ENCODE measurements around the gene DLD.
A peak's percentile ranks its signal among the peaks of the same experiment; 100 is the strongest.
"Not testable (repeated sequence)": the region's sequence is repeated elsewhere in the genome, so short reads cannot be mapped to it uniquely, and the experiment has no call there.

Gene DLD

GRCh38 chr7:107890962-107891635 lies at the start of gene DLD:
Gene DLD (plus strand): TSS chr7:107891183. CDS start chr7:107891251, 68 bp downstream.
- peak; percentile 90 for DNase-seq (ENCODE audit: low spot score)

GRCh38 chr7:107842213-107842612 lies 48.8 kb upstream of the DLD start:
- no peak for DNase-seq (ENCODE audit: low spot score)

DNA sequence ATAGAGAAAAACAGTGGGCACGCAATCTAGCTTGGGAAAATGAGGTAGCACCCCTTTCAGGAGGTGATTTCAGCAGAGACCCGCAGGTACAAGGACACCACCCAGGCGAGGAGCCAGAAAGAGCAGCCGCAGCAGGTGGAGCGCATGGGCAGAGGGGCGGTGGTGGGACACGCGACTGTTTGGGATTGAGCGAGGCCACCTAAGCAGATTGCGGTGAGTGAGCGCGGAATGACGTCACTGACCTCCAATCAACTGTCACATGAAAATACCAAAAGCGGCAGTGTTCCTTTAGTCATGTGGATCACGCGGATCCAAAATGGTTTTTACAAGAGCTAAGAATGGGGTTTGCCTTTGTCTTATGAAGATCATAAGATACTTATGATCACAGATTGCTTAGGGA lies 47.8 kb upstream of the DLD start:
- DNase-seq (ENCODE audit: low spot score): no peak

- no peak for DNase-seq (ENCODE audit: low spot score)
These were observed 44.7 kb upstream of the DLD start for GRCh38 chr7:107846324-107846723.

DNA sequence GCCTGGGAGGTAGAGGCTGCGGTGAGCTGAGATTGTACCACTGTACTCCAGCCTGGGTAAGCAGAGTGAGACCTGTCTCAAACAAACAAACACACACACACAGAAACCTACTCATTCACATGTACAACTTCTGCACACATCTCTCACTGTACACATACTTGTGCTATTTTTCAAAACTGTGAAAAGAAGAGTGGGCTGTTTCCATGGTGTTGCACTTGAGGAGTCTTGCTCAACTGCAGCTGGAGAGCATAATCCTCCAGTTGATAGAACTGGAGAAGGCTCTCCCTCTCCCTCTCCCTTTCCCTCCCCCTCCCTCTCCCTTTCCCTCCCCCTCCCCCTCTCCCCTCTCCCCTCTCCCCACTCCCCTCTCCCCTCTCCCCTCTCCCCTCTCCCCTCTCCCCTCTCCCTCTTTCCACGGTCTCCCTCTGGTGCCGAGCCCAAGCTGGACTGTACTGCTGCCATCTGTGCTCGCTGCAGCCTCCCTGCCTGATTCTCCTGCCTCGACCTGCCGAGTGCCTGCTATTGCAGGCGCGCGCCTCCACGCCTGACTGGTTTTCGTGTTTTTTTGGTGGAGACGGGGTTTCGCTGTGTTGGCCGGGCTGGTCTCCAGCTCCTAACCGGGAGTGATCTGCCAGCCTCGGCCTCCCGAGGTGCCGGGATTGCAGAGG lies 43.7 kb upstream of the DLD start:
- DNase-seq (ENCODE audit: low spot score): no peak

GRCh38 chr7:107847836-107848175 lies 43.2 kb upstream of the DLD start:
- DNase-seq (ENCODE audit: low spot score): not testable (repeated sequence)

- DNase-seq (ENCODE audit: low spot score): not testable (repeated sequence)
These were observed 42.8 kb upstream of the DLD start for GRCh38 chr7:107848211-107848610.

- DNase-seq (ENCODE audit: low spot score): no peak
These were observed 40.8 kb upstream of the DLD start for GRCh38 chr7:107850216-107850615.

GRCh38 chr7:107850643-107851042 lies 40.3 kb upstream of the DLD start:
- DNase-seq (ENCODE audit: low spot score): no peak

- no peak for DNase-seq (ENCODE audit: low spot score)
These were observed 36.5 kb upstream of the DLD start for GRCh38 chr7:107854454-107854853.

GRCh38 chr7:107854989-107855388 lies 36.0 kb upstream of the DLD start:
- DNase-seq (ENCODE audit: low spot score): no peak

DNA sequence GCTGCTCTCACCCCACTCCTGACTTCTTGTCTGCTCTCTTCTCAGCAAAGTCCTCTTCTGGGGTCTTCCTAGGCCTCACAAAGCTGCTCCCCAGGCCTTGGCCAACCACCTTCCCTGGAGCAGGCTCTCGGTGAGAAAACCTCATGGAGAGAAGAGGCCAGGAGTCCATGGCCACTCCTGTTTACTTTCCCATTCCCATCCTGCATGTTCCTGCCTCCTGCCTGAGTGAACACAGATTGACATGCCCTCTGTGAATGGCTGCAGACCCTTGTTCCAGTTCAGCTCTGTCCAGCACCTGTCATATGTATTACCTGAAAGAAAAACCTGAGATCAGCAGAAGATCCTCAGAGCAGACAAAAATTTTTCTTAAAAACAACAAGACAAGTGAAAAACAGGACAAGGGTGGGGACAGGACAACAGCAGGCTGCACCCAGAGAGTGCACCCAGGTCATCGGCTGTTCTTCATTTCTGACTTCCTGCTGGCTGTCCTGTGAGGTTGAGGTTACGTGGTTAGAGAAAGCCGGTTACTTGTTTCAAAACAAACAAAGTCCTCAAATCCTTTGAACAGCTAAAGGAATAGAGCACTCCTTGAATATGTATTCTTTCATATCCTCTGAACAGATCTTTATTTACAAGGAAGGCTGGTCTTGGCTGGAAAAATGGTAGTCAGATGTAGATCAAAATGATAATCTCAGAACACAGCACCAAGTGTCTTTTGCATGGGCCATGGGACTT lies 34.0 kb upstream of the DLD start:
- peak; percentile 35 for DNase-seq (ENCODE audit: low spot score)

DNA sequence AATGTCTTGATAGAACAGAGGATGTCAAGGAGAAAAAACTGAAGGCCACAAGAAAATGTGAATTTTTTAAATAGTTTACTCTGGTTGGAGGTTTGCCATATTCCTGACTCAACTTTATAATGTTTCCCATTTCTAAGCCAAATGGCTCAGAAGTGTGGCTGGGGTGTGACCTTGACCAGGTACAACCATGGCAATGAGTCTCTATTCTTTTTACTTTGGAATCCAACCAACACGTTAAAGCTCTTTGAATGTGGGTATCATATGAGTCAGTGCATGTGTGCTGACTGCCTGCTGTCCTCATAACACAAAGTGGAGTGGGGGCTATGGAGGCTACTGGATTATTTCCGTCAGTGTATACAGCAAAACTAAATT lies 33.5 kb upstream of the DLD start:
- no peak for DNase-seq (ENCODE audit: low spot score)

- DNase-seq (ENCODE audit: low spot score): no peak
These were observed 32.7 kb upstream of the DLD start for GRCh38 chr7:107858280-107858679.

DNA sequence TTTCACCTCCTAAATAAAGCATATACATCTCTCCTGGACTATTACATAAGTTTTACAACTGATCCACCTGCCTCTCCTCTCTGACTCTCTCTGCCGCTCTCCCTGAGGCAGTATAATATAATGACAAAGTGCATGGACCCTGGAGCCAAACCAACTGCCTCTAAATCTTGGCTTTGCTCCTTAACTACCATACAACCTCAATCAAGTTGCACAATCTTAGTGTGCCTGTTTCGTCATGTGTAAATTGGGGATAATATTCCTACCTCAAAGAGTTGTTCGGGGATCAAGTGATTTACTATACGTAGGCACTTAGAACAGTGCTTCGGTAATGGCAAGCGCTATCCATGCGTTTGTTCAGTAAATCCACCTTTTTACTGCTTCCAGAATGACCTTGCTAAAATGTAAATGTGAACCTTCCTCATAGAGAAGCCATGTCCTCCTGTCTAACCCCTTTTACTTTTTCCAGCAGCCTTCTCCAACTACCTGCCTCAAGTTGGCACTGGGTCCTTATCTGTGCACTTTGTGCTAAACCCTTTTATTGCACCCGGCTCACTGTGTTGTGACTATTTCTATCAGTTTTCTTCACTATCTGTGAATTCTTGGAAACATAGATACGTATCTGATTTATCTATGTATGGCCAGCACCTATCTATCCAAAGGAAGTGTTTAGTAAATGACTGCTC lies 30.6 kb upstream of the DLD start:
- DNase-seq (ENCODE audit: low spot score): no peak

DNA sequence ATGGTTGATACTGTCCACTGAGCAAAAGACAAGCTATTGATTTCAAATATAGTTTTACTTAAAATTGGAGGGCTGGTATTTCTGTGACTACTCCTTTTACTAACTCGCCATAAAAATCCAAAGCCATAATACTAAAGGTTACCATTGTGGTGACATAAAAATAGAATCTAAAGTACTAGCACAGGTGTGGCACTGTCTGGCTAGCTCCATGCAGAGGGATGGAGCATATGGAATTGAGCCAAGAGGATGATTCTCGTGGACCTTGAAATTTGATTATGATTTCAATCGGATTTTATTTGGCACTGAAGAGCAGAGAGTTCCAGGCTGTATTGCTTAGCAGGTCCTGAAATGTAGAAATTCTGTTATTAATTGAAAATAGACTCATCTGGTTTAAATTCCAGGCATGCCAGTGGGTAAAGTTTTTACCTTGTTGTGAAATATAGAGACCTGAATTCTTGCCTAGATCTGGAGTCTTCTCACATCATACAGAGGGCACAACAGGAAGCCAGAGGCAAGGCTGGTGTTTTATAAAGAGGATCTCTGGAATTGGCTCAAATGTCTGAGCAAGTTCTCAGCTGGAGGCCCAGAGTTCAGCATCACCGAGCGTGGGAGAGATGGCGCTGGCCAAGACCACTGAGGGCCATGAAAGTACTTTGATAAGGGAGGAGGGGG lies 29.9 kb upstream of the DLD start:
- DNase-seq (ENCODE audit: low spot score): no peak

DNA sequence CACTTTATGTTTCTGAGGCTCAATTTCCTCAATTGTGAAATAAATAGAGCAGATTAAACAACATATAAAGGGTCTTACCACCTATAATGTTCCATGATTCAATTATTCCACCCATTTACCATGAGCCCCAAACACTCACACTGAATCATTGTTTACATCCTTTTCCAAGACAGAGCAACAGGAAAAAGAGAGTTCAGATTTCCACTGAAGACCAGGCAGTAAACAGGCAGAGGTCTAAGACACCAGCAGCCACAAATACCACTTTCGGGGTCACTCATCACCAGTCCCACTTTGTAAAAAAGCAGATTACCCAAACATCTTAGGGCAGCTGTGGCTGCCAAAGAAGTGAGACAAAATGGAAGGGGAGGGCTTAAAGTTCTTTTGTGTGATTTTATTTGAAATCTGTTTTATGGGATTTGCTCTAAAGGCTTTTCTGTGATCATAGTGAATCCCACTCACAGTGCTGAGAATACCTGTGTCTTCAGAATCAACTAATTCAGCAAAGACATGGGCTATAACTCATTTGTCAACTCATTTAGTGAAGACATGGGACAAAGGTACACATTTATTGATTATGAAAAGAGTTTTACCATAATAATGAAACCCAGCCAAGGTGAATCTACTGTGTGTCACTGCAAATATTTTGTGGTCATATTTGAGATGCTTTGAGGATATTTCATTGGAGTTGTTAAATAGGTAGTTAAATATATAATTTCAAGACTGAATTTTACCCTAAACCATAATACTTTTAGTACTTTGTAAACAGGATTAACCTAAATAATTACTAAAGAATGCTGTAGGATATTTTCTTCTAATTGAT lies 24.8 kb upstream of the DLD start:
- DNase-seq (ENCODE audit: low spot score): no peak

DNA sequence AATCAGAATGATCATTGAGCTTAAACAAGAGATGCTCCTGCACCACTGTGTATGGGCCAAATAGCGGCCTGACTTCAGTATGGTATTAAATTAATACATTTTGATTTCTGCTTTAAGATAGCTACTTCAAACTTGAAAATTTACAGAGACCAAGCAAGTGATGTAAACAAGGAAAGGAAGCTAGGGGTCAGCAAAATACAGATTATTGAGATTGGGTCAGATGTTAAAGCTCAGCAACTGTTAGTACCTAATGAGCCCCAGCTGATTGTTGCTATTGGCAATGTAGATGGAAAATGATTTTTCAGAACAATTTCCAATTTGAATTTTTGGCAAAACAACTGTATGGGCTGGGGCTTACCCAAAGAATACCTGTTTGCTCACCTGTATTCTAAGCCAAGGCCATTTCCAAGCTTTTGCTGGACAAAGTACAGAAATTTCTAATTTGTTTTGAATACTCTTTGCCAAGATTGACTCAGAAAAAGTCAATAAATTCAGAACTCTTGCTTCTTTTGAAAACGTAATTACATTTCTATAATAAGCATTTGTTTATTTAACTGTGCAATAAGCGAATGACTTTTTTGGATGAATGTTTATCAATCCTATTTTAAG lies 23.0 kb upstream of the DLD start:
- DNase-seq (ENCODE audit: low spot score): no peak

GRCh38 chr7:107870427-107871000 lies 20.5 kb upstream of the DLD start:
- DNase-seq (ENCODE audit: low spot score): no peak

- no peak for DNase-seq (ENCODE audit: low spot score)
These were observed 16.9 kb upstream of the DLD start for GRCh38 chr7:107874111-107874510.
